Amygdala (tissue), 56 donors: Measurements from ENCODE around the gene OGFRL1.
"Not testable (repeated sequence)": the region's sequence is repeated elsewhere in the genome, so short reads cannot be mapped to it uniquely, and the experiment has no call there.

ENCODE experiments used
- DNase-seq, 56 donors: peaks; one replicate each; lab custom pipeline; 2025; lab: John Stamatoyannopoulos, UW

The OGFRL1 gene

DNA sequence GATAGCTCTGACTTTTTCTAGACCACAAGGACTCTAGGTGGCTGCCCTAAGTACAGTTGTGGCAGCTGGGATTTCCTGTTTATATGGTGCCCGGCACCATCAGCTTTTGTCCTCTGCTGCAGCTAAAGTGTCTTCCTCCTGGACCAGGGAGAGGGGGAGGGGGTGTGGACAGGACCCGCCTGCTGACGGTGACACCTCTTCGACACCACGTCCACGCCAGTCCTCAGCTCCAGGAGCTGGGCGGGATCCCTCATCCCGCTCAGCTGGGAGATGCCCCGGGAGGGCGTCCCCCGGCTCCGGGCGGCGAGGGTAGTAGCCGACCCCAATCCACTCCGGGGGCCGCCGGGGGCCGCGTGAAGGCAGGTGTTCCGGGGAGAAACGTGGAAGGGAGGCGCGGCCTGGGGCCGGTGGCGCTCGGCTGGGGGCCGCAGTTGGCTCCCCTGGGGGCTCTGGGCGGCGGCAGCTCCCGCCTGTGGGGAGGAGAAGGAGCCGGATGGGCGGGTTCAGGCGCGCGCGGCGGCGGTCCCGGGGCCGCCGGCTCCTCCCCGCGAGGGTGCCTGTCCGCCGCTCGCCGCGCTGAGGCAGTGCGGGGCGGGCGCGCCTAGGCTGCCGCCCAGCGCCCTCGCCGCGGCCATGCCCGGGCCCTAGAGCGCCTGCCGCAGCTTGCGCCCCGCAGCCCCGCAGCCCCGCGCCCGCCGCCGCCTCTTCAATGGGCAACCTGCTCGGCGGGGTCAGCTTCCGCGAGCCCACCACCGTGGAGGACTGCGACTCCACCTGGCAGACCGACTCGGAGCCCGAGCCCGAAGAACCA is at the start of gene OGFRL1:
TSS of gene OGFRL1 (plus strand) at position 584 of the 811 bp plus-strand sequence. CDS start at position 710, 126 bp downstream.
- DNase-seq, result peak in 49 of 56 donors; percentile 14 to 83 (median 58)

DNA sequence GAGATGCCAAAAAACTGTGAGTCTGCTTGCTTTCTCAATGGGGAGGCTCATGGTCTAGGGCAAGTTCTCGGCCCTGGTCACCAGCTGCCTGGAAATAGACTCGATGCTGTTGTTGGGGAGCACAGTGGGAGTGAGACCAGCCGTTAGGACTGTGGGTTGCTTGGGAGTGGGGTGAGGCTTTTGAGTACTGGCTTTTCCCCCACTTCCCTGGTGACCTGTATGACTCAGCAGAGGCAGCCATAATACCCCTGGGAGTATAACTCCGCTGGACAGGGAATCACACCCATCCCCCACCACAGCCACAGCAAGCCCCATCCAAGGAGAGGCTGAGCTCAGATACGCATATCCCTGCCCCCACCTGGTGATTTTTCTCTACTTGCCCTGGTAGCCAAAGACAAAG is 48.9 kb upstream of the OGFRL1 start:
- peak in 1 of 56 donors; percentile 8 for DNase-seq

DNA sequence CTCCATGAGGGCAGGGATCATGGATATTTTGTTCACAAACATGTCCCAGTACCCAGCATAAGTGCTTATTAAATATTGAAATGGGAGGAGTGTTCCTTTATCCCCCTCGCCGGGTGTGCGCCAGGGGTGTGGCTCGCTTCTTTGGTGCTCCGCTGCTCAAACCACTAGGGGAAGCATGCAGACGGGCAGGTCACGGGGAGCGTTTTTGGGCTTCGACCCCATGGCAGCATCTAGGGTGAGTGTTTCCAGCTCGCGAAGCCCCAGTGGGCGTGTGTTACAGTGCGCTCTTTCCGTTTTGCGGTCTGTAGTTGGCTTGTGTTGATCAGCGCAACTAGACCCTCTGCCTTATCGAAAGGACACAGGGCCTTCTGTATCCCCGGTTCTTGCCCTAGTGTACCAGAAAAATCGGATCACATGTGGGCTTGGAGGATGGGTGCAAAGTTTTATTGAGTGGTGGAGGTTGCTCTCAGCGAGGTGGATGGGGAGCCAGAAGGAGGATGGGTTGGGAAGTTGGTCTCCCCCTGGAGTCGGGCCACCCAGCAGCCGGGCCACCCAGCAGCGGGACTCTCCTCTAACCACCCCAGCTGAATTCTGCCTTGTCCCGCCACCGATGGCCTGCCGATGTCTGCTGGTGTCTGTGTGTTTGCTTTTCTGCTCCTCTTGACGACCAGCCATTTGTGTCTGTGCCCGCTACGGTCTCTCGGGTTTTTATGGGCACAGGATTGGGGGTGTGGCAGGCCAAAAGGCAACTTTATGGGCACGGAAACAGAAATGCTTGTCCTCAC is 43.2 kb upstream of the OGFRL1 start:
- no peak for DNase-seq

DNA sequence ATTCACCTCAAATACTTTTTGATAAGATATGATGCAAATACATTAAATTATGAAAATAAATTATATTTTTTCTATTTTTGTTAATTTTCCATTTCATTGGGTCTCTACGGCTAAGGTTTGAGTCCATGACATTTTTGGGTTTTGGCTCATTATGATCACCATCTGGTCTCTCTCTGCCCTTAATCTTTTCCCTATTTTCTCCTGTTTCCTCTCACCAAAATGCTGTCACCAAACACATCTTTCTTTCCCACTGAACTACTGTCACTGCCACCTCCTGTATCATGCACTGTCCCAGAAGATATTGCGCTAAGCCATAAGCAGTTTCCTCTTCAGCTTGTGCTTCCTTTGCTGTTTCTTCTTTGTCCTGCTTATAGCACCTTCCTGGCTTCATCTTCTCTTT is 42.0 kb upstream of the OGFRL1 start:
- no peak for DNase-seq

DNA sequence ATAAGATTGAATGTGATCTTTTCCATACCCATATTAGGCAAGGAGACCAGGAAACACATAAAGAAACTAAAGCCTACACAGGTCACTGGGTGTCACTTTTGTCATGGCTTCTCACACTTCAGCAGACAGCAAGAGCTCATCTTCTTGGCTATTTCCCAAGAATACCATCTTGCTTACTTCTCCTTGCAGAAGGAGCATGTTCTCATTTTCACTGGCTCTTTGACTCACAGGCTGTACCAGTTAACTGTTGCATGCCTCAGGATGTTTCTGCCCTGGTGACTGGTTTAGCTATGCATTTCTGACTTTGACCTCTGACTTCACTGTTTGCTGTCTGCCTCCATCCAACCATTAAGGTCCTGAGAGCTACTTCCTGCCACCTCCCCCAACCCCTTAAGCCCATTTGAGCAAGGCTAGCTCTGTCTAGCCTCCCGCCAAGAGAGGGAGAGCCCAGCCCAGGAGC is 40.3 kb upstream of the OGFRL1 start:
- no peak for DNase-seq

DNA sequence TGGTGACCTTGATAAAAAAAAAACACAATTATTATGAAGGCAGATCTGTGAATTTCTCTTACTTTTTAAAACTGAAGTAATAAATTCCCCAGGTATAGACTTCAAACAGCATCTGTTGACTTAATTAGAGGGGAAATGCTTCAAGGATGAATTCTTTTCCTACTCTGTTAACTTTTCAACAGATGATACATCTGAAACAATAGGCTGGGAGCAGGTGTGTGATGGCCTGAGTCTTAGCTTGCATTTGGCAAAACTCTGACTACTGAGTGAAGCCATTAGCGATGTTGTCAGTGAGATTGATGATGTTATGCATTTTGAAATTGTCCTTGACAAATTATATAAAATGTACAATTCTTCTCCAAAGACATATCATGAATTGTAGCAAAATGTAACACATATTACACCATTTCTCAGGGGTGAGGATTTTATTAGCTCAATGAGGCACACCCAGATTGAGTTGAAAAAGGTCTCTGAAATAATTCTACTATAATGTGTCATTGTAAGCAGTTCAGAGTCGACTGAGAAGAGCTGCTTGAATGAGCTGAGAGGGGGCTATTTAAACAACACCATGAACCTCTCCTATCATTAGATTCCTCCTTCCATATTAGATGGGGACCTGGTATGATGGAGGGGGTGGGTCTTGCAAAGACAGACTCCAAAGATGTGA is 39.6 kb upstream of the OGFRL1 start:
- DNase-seq, result no peak

DNA sequence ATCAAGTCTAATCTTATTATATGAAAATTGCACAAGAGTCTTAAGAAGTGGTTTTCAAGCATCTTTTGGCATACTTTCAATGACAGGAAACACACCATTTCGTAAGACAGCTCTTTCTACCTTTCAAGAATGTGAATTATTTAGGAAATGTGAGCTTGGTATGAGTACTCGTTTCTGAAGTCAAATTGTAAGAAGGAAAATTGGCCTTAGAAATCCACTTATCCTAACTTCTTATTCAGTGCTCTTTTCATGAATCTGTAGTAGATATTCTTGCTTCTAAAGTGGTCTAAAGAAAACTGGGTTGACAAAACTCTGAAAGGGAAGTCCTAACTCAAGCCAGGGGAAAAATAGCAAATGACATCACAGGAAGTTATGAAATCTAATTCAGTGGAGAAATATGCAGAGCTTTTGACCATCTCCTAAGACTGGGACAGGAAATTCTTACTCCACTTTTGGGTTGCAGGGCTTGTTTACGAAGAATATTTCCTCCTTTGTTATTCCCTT is 38.5 kb upstream of the OGFRL1 start:
- no peak for DNase-seq

DNA sequence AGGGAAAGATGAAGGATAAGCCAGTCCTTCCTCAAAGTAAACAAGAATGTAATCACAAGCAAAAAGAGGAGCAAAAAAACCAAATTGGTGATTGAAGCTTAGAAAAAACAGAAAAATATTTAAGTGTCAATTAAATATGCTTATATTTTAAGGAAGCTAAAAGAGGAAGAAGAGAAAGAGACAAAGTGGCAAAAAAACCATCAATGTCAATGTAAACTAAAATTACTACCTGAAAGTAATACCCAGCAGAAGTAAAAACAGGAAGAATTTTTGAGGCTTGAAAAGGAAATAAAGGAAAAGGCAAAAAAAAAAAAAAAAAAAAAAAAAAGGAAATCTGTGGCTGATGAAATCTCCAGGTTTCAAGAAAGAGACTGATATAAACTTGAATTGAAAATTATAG is 36.2 kb upstream of the OGFRL1 start:
- no peak for DNase-seq

DNA sequence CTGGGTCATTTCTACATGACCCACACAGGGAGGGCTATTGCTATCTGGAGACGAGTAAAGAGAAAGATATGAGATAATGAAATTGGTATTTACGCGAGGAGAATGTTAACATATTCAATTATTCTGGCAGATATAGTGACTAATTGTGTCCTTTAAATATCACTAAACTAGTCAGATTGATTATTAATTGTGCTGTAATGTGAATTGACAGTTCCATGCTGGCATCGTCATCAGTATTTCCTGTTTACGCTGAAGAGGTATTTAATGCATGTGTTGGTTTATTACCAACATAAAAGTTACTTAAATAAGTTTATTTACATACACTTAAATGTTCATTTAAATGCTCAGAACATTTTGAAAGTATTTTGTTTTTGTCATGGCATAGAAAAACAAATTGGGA is 35.7 kb upstream of the OGFRL1 start:
- DNase-seq, result no peak

DNA sequence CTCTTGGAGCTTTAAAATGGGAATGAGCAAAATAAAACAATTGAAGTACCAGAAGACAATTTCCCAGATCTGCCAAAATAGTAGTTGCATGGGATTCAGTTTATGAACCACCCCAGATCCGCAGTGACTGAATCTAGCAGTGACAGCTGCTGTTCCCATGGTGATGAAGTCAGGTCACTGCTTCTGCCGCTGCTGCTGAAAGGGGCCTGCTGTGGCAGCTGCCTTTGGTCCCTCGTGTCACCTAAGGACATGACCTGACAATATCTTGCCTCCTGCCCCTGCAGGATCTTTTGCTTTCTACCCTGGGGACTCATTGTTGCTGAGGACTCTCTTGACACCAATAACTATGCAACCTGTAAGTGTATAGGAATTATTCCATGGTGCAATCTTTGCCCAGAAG is 34.3 kb upstream of the OGFRL1 start:
- no peak for DNase-seq

DNA sequence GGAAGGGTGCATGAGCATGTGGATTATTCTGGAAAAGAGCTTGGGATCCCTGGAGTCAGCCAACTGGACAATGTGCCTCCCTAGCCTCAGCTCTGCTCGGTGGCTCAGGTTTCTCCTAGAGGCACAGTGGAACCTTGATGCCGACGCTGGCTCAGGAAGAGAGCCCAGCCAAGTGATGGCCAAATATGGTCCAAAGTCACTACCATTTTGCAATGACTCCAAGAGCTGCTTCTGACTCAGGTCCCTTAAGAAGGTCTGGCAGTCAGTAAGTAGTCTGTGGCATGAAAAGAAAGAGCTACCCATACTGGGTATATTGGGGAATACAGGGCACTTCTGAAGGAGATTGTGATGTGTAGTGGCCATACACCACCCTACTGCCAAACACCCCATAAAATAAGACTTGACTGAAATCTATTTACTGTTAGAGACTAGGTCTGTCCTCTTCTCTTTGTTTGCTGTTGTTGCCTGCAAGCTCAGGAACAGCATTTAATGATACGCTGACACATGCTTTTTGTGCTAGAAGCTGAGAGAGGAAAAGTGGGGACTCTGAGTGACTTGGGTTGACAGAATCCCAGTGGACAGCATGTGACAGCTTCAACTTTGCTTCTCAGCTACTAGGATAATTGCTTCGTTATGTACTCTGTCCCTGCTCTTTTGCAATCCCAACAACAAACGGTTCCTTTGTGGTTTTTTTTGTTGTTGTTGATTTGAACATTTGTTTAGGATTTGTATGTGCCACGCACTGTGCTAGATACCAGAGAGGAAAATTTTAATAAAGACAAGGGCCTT is 30.3 kb upstream of the OGFRL1 start:
- DNase-seq, result no peak

DNA sequence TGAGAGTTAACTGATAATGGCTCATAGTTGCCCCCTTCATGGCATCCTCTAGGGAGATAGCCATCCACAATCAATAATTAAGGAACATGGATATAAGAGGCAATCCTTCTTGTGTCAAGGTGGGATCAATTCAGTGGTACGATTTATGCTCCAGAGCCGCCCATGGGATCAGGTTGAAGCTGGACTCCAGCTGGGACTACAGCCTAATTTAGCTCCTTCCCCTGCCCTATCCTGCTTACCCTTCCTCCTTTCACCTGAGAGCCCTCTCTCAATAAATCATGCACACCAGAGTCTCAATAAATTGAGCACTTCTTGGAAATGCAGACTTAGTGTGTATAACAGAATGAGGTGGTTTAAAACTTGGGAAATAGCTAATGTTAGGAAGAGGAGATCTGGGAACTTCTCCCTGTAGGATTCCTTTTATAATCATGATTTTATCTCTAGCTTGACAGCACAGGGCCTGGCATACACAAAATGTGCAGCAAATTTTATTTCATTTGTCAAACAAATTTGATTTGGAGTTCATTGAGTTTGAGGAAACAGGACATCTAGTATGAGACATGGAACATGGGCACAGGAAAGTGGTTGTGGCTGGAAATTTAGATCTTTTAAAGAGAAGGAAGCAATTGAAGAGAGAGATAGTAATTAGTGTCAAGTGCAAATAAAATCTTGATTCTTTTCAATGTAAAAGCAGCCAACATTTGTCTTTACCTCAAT is 28.6 kb upstream of the OGFRL1 start:
- no peak for DNase-seq

DNA sequence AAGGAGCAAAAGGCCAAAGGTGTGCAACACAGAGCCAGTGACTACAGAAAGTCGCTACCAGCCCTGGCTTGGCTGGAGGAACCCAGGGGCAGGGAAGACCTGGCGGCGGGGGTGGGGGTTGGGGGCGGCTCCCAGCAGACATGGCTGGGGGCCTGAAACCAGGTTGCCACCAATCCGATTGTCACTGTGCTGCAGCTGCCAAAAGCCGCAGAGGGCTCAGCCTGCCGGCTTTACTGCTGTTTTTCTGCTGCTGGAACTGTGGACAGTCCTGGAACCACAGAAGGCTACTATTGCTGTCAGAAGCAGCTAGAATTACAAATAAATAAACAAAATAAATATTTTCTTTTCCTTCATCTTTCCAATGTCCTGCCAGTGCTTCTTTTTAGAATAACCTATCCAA is 25.7 kb upstream of the OGFRL1 start:
- no peak for DNase-seq

DNA sequence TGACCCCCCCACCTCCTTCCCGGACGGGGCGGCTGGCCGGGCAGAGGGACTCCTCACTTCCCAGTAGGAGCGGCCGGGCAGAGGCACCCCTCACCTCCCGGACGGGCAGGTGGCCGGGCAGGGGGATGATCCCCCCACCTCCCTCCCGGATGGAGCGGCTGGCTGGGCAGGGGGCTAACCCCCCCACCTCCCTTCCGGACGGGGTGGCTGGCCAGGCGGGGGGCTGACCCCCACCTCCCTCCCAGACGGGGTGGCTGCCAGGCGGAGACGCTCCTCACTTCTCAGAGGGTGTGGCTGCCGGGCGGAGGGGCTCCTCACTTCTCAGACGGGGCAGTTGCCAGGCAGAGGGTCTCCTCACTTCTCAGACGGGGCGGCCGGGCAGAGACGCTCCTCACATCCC is 22.2 kb upstream of the OGFRL1 start:
- DNase-seq, result not testable (repeated sequence)

DNA sequence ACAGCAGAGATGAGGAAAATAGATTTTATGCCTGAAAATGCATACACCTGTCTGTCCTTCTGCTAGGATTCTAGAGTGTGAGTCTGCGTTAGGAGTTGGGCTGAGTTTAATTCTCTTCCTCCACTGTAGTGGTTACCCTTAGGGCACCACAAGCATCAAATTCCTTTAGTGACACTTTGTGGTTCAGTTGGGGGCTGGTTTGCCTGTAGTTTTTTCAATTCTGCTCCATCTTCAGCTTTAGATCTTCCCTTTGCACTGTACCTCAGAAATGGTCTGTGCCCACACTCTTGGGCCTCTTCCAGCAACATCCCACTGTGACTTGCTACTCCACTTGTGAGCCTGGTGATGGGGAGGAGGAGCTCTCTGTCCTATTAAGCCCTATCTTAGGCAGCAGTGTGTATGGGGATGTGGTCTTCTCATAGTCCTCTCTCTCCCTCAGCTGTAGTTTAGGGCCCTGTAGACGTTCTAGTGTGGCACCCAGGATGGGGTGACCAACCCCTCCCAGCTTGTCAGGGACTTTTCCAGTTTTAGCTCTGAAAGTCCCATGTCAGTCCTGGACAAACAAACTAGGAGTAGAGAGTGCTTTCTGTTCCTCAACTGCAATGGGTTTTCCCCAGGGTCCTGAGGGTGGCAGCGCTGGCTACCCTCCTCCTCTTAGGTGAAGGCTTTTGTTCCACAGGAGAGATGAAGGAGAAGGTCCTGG is 19.7 kb upstream of the OGFRL1 start:
- DNase-seq, result no peak

DNA sequence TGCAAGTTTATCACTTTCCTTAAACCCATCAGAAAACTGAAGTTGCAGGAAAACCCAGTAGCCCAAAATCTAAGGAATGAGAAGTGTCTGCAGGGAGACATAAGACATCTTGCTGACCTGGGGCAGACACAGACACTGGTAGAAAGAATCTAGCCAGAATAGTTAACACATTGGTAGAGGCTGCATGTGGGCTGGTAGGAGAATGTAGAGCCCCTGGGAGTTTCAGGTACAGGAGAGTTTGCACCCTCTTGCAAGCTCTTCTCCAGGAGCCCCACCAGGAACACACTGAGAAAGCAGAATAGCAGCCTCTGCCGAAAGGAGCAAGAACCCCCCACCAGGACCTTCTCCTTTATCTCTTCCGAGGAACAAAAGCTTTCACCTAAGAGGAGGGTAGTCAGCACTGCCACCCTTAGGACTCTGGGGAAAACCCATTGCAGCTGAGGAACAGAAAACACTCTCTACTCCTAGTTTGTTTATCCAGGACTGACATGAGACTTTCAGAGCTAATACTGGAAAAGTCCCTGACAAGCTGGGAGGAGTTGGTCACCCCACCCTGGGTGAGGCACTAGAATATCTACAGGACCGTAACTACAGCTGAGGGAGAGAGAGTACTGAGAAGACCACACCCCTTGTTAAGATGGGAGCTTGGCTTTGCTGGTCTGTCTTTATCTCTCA is 10.5 kb upstream of the OGFRL1 start:
- DNase-seq, result no peak

DNA sequence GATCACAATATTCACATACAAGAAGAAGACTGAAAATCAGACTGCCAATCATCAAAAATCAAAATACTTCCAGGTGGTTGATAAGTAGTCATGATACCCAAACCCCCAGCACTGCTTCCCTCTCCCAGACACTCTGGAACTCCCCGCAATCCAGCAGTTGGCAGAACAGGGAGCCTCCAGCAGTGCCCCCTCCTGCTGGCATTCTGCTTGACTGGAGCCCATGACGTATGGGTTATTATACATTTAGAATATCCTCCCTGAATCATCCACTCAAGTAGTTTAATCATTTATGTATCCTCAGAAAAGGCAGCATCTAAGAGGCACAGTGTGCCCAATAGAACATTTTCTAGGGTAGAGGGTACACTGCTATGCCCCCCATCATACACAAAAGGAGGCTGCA is 9.3 kb upstream of the OGFRL1 start:
- DNase-seq, result no peak

DNA sequence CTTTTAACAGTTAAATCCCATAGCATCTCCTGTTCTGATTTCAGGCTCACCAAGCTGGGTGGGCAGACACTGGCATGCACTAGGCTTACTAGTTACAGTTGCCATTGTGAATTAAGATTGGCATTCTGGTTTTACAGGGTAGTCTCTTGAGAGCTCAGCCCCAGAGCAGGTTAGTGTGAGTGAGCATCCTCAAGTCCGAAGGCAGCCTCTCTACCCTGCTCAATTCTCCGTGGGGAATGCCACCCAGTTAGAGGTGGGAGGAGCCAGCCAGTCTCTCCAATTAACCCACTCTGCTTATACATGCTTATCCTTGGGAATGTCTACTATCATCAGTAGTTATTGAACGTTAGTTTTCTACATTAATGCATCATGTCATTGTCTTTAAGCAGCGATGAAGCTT is 8.9 kb upstream of the OGFRL1 start:
- DNase-seq, result no peak
